Ramos (cell line): Measurements from ENCODE around the gene MRPS18C.

Source experiments
- in situ Hi-C: fragments of 300-500 bp; cut with MboI; formaldehyde crosslinking; loops from one replicate; pipeline ENCODE4 v1.14.3; 2022; ENCODE audit warnings: low sequenced_read_pairs; ENCODE audit not compliant: unreplicated experiment

Gene MRPS18C

GRCh38 chr4:83455281-83456183 is at the start of gene MRPS18C, which contains the start of gene HELQ:
Gene MRPS18C (plus strand): TSS chr4:83456058. CDS start chr4:83456078, 20 bp downstream.
Gene HELQ (minus strand): TSS chr4:83455823. CDS start chr4:83455693, 130 bp downstream.
- in situ Hi-C loops = no loop called here

- in situ Hi-C loops = no loop called here
These were observed 47.0 kb upstream of the MRPS18C start for GRCh38 chr4:83408908-83409307.

- in situ Hi-C loops = no loop called here
These were observed 42.2 kb upstream of the MRPS18C start for GRCh38 chr4:83413676-83414075.

- in situ Hi-C loops = no loop called here
These were observed 38.3 kb upstream of the MRPS18C start for GRCh38 chr4:83417566-83417965.

GRCh38 chr4:83418211-83418610 is 37.6 kb upstream of the MRPS18C start:
- in situ Hi-C loops = no loop called here

- in situ Hi-C loops = no loop called here
These were observed 24.7 kb upstream of the MRPS18C start for GRCh38 chr4:83431200-83431599.

GRCh38 chr4:83436680-83437079 is 19.2 kb upstream of the MRPS18C start:
- in situ Hi-C loops = no loop called here

GRCh38 chr4:83438719-83439118 is 17.1 kb upstream of the MRPS18C start:
- in situ Hi-C loops = no loop called here

- in situ Hi-C loops = no loop called here
These were observed 15.6 kb upstream of the MRPS18C start for GRCh38 chr4:83440148-83440814.

GRCh38 chr4:83440899-83441298 is 15.0 kb upstream of the MRPS18C start:
- in situ Hi-C loops = no loop called here

- in situ Hi-C loops = no loop called here
These were observed 6.8 kb upstream of the MRPS18C start for GRCh38 chr4:83449009-83449408.

- in situ Hi-C loops = no loop called here
These were observed 1.2 kb upstream of the MRPS18C start for GRCh38 chr4:83454686-83455085.

GRCh38 chr4:83456184-83456501 is 285 bp downstream of the MRPS18C start:
- in situ Hi-C loops = no loop called here

GRCh38 chr4:83473423-83473822 is 17.6 kb downstream of the MRPS18C start:
- in situ Hi-C loops = no loop called here

GRCh38 chr4:83473966-83474365 is 18.1 kb downstream of the MRPS18C start:
- in situ Hi-C loops = no loop called here

GRCh38 chr4:83484500-83485461 is 28.9 kb downstream of the MRPS18C start, which contains the start of gene ABRAXAS1:
Gene ABRAXAS1 (minus strand): TSS chr4:83485100. CDS start chr4:83485072, 28 bp downstream.
- in situ Hi-C loops = no loop called here

- in situ Hi-C loops = no loop called here
These were observed 30.7 kb downstream of the MRPS18C start for GRCh38 chr4:83486457-83487129.

- in situ Hi-C loops = no loop called here
These were observed 34.0 kb downstream of the MRPS18C start for GRCh38 chr4:83489711-83490326.

GRCh38 chr4:83490876-83491450 is 35.1 kb downstream of the MRPS18C start:
- in situ Hi-C loops = no loop called here
